Smooth muscle cell (in vitro differentiated cells): ENCODE results near the gene CUEDC2. TPM values are rescaled to one million over a fixed set of nuclear protein-coding genes. Genes with fewer than 3 reads are reported as not detected.

Experiments
- DNase-seq: peaks from one replicate; lab custom pipeline; 2025; ENCODE audit not compliant: unreplicated experiment; lab: John Stamatoyannopoulos, UW
- H2AFZ ChIP-seq: fragments of 200-600 bp; sonication (generic); 2 replicates; pipeline ENCODE4 v1.6.0; 2016; ENCODE audit warnings: antibody characterized with exemption, low read depth, mild to moderate bottlenecking
- H3F3A ChIP-seq: fragments of 200-600 bp; sonication (generic); 2 replicates; pipeline ENCODE4 v1.6.0; 2017; ENCODE audit warnings: antibody characterized with exemption, low read depth
- H3K27ac ChIP-seq: fragments of 200-600 bp; sonication (generic); 2 replicates; pipeline ENCODE4 v1.5.1; 2016; ENCODE audit warnings: low read depth, mild to moderate bottlenecking
- H3K27me3 ChIP-seq: fragments of 200-600 bp; sonication (generic); 2 replicates; pipeline ENCODE4 v1.6.1; 2016; ENCODE audit warnings: low read depth, mild to moderate bottlenecking
- H3K36me3 ChIP-seq: fragments of 200-600 bp; sonication (generic); 2 replicates; pipeline ENCODE4 v1.5.1; 2016; ENCODE audit warnings: low read depth
- H3K4me1 ChIP-seq: fragments of 200-600 bp; sonication (generic); 2 replicates; pipeline ENCODE4 v1.5.1; 2016; ENCODE audit warnings: low read depth
- H3K4me2 ChIP-seq: fragments of 200-600 bp; sonication (generic); 2 replicates; pipeline ENCODE4 v1.6.0; 2016; ENCODE audit warnings: mild to moderate bottlenecking
- H3K4me3 ChIP-seq: fragments of 200-600 bp; sonication (generic); 2 replicates; pipeline ENCODE4 v1.5.1; 2016; ENCODE audit warnings: mild to moderate bottlenecking
- H3K79me2 ChIP-seq: fragments of 200-600 bp; sonication (generic); 2 replicates; pipeline ENCODE4 v1.6.0; 2016; ENCODE audit warnings: low read depth, mild to moderate bottlenecking
- H3K9ac ChIP-seq: fragments of 200-600 bp; sonication (generic); 2 replicates; pipeline ENCODE4 v1.6.0; 2016; ENCODE audit warnings: low read depth
- H3K9me3 ChIP-seq: fragments of 200-600 bp; sonication (generic); replicated peaks from 2 replicates; pipeline ENCODE4 v1.5.1; 2016; ENCODE audit warnings: low read depth
- H4K20me1 ChIP-seq: fragments of 200-600 bp; sonication (generic); 2 replicates; pipeline ENCODE4 v1.6.0; 2016; ENCODE audit warnings: low read depth
- WGBS: methylation state at CpG from one replicate; pipeline ENCODE4 v1.1.7; 2016; ENCODE audit warnings: low lambda C conversion rate; 5-methylcytosine and 5-hydroxymethylcytosine counted together
- polyA plus RNA-seq: library from polyadenylated mRNA; unstranded; fragments of >200 nt; fragmentation: Nextera tagmentation; extraction: Ambion mirVana; gene quantifications from 2 replicates; pipeline ENCODE4 v1.2.1, GENCODE V29; 2016
- total RNA-seq: library from RNA; depleted of rRNA; stranded (reverse); fragments of >200 nt; gene quantifications from 2 replicates; pipeline ENCODE4 v1.2.3, GENCODE V29; 2014
- TF ChIP-seq, protein P1 (sequence below): fragments of 200-600 bp; sonication (generic); IDR thresholded peaks from 2 replicates; pipeline ENCODE4 v1.5.1; 2017; ENCODE audit warnings: borderline replicate concordance, mild to moderate bottlenecking, antibody characterized with exemption; ENCODE audit not compliant: insufficient read depth, poor library complexity, severe bottlenecking

CUEDC2 gene
- total and polyA plus RNA-seq, 2 experiments from 2014 or later = 24.7 to 112 TPM

DNA sequence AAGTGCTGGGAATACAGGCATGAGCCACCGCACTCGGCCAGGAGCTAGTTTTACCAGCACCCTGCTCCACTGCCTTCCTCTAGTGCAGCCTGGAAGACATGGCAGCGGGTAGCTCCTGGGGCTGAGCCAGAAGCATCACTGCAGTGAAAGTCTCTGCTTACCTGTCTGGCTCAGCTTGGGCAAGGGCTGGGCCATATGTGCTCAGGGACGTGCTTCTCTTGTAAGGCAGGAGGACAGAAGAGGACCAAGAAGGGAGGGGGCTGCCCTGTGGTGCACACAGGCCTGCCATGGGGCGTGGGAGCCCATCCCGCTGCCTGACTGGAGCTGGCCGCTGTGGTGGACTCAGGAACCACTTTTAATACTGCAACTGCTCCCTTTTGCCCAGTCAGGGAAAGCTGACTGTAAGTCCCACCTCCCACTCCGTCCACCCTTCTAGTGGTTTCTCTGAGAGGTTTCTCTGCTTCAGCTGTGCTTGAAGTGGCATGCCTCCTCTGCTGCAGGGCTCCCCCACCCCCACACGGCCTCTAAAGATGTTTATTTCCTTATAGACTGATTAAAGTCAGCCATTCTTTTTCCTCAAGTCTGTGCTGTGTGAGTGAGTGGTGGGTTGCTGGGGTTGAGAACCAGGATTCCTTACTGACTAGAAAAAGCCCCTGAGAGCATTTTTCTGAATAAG, 44.2 kb upstream of the CUEDC2 start:
- DNase-seq = no peak
- no peak overlapping the region for H3K9ac ChIP-seq
- H3K27me3 ChIP-seq = no peaks in the 10 kb centered on the region
- no peak overlapping the region for H2AFZ ChIP-seq
- H3K4me3 ChIP-seq = no peak overlapping the region
- no peak overlapping the region for H3K4me2 ChIP-seq
- H3F3A ChIP-seq = peaks cover 6% of the 10 kb centered on the region
- H3K79me2 ChIP-seq = no peaks in the 10 kb centered on the region
- peaks cover under 1% of the 10 kb centered on the region for H3K36me3 ChIP-seq
- TF ChIP-seq, protein P1, sequence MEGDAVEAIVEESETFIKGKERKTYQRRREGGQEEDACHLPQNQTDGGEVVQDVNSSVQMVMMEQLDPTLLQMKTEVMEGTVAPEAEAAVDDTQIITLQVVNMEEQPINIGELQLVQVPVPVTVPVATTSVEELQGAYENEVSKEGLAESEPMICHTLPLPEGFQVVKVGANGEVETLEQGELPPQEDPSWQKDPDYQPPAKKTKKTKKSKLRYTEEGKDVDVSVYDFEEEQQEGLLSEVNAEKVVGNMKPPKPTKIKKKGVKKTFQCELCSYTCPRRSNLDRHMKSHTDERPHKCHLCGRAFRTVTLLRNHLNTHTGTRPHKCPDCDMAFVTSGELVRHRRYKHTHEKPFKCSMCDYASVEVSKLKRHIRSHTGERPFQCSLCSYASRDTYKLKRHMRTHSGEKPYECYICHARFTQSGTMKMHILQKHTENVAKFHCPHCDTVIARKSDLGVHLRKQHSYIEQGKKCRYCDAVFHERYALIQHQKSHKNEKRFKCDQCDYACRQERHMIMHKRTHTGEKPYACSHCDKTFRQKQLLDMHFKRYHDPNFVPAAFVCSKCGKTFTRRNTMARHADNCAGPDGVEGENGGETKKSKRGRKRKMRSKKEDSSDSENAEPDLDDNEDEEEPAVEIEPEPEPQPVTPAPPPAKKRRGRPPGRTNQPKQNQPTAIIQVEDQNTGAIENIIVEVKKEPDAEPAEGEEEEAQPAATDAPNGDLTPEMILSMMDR = no peak
- peaks cover 5% of the 10 kb centered on the region for H4K20me1 ChIP-seq
- no peaks in the 10 kb centered on the region for H3K4me1 ChIP-seq
- 78% methylated on average over 9 of the region's 9 CpGs for WGBS
- peak overlapping the region; percentile 31 for H3K27ac ChIP-seq
- H3K9me3 ChIP-seq = no peaks in the 10 kb centered on the region

DNA sequence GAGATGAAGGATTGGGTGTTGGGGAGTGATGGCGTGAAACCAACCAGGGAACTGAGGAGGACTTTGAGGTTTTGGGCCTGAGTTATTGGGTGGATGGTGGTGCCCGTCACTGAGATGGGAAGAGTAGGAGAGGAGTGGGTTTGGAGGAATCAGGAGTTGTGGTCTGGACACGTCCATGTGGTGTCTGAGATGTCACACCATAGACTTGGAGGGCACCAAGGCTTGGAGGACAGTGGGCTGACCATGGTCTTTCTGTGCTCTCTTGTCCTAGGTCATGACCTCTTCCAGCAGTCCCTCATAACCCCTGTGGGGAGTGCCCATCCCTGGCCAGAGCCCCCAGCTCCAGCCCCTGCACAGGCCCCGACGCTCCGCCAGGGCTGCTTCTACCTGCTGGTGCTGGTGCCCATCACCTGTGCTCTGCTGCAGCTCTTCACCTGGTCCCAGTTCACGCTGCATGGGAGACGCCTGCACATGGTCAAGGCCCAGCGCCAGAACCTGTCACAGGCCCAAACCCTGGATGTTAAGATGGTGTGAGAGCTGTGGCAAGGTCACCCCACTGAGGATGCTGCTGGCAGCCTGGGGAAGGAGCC, 43.2 kb upstream of the CUEDC2 start:
- no peaks in the 10 kb centered on the region for H3K9me3 ChIP-seq
- WGBS = 98% methylated on average over 9 of the region's 9 CpGs
- peaks cover 6% of the 10 kb centered on the region for H3F3A ChIP-seq
- peaks cover 5% of the 10 kb centered on the region for H4K20me1 ChIP-seq
- H3K9ac ChIP-seq = no peak overlapping the region
- no peak for DNase-seq
- no peak overlapping the region for H3K4me3 ChIP-seq
- H3K36me3 ChIP-seq = no peaks in the 10 kb centered on the region
- no peaks in the 10 kb centered on the region for H3K4me1 ChIP-seq
- no peak overlapping the region for H3K27ac ChIP-seq
- H3K4me2 ChIP-seq = no peak overlapping the region
- TF ChIP-seq, protein P1 = no peak
- H3K27me3 ChIP-seq = no peaks in the 10 kb centered on the region
- H2AFZ ChIP-seq = no peak overlapping the region
- H3K79me2 ChIP-seq = no peaks in the 10 kb centered on the region

DNA sequence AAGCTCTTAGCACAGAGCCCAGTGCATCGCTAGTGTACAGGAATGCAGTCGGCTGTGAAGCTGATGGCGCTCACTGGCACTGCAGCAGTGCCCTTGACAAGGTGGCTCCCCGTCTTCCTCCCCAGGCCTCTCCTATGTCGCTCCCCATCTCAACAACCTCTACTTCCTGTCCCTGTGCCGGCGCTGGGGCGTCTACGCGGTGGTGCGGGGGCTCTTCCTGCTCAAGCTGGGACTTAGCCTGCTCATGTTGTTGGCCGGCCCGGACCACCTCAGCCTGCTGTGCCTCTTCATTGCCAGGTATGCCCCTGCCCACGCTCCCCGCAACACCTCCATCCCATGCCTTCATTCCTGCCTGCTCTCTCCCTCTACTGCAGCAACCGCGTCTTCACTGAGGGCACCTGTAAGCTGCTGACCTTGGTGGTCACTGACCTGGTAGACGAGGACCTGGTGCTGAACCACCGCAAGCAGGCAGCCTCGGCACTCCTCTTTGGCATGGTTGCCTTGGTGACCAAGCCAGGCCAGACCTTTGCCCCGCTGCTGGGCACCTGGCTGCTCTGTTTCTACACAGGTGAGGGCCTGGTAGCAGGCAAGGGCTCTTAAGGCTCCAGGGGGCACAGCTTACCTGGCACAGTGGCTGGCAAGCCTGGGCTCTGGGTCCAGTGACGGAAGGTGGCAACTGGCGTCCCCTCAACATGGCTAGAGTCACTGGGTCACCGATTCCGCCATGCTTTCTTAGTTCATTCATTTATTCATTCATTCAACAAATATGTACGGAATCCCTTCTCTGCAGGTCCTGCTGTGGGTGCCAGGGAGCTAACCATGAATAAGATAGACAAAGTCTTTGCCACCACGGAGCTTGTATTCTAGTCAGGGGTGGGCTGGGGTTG, 41.3 kb upstream of the CUEDC2 start:
- Histone ChIP-seq H2AFZ (no peak overlapping the region), H3K4me2 (no peak overlapping the region), H3F3A (peaks cover 6% of the 10 kb centered on the region), H3K4me1 (no peaks in the 10 kb centered on the region), H3K27me3 (no peaks in the 10 kb centered on the region), H3K79me2 (no peaks in the 10 kb centered on the region), H3K36me3 (no peaks in the 10 kb centered on the region), H3K4me3 (no peak overlapping the region), H4K20me1 (peaks cover 3% of the 10 kb centered on the region), H3K9me3 (no peaks in the 10 kb centered on the region), H3K9ac (no peak overlapping the region), H3K27ac (no peak overlapping the region)
- DNase-seq = no peak
- TF ChIP-seq, protein P1 = no peak
- 92% methylated on average over 27 of the region's 27 CpGs for WGBS
